Right atrium auricular region (tissue), 2 donors: ENCODE results near the gene GRIK4. TPM values are rescaled to one million over a fixed set of nuclear protein-coding genes. Genes with fewer than 3 reads are reported as not detected.

Experiments used
- DNase-seq: peaks from one replicate; pipeline ENCODE4 v3.0.0-alpha.2; 2019; ENCODE audit warnings: low spot score
- H3K27ac ChIP-seq, 2 donors: fragments of 200-600 bp; sonication (generic); 1 replicate in 1 of 2; 2 replicates in 1 of 2; pipeline ENCODE4 v1.5.1; 2016 to 2019
- H3K27me3 ChIP-seq, 2 donors: fragments of 200-600 bp; sonication (generic); one replicate each; pipeline versions ENCODE4 v1.5.1 to v1.6.0; 2017 to 2019
- H3K36me3 ChIP-seq: fragments of 200-600 bp; sonication (generic); one replicate; pipeline ENCODE4 v1.5.1; 2016
- H3K4me1 ChIP-seq, 2 donors: fragments of 200-600 bp; sonication (generic); one replicate each; pipeline versions ENCODE4 v1.5.1 to v1.6.0; 2017 to 2019
- H3K4me3 ChIP-seq, 2 donors: fragments of 200-600 bp; sonication (generic); 1 replicate in 1 of 2; 2 replicates in 1 of 2; pipeline ENCODE4 v1.5.1; 2017 to 2019; ENCODE audit warnings: mild to moderate bottlenecking in 1 of 2, moderate library complexity in 1 of 2
- H3K9me3 ChIP-seq, 2 donors: fragments of 200-600 bp; sonication (generic); one replicate each; pipeline ENCODE4 v1.5.1; 2019
- CTCF ChIP-seq, 2 donors: fragments of 200-600 bp; sonication (generic); IDR thresholded peaks; one replicate each; pipeline ENCODE4 v1.5.1; 2019; ENCODE audit warnings: antibody characterized with exemption in 2 of 2
- total RNA-seq, 2 donors: library from RNA; depleted of rRNA; stranded (reverse); fragments of >200 nt; gene quantifications; one replicate each; pipeline ENCODE4 v1.1.0, GENCODE V29; 2016

Gene GRIK4
- total RNA-seq, 2 donors from 2014 or later = 0.04 to 0.30 TPM

GRCh38 chr11:120695939-120696338 is 184.4 kb downstream of the GRIK4 start:
- Histone ChIP-seq H3K4me3 (no peak overlapping the region), H3K36me3 (no peaks in the 10 kb centered on the region), H3K4me1 (no peaks in the 10 kb centered on the region), H3K27ac (no peak overlapping the region), H3K9me3 (no peaks in the 10 kb centered on the region), H3K27me3 (no peaks in the 10 kb centered on the region)
- TF ChIP-seq CTCF (IDR thresholded peaks at IDR 0.05) = no peak
- DNase-seq = no peak

GRCh38 chr11:120696597-120697218 is 185.2 kb downstream of the GRIK4 start:
- TF ChIP-seq CTCF (IDR thresholded peaks at IDR 0.05) = no peak
- H3K4me1 ChIP-seq = no peaks in the 10 kb centered on the region
- DNase-seq = no peak
- no peak overlapping the region for H3K4me3 ChIP-seq
- H3K27ac ChIP-seq = no peak overlapping the region
- no peaks in the 10 kb centered on the region for H3K27me3 ChIP-seq
- H3K9me3 ChIP-seq = no peaks in the 10 kb centered on the region
- H3K36me3 ChIP-seq = no peaks in the 10 kb centered on the region

- Histone ChIP-seq H3K27me3 (no peaks in the 10 kb centered on the region), H3K4me1 (no peaks in the 10 kb centered on the region), H3K9me3 (no peaks in the 10 kb centered on the region), H3K27ac (no peak overlapping the region), H3K36me3 (no peaks in the 10 kb centered on the region), H3K4me3 (no peak overlapping the region)
- no peak for DNase-seq
- TF ChIP-seq CTCF (IDR thresholded peaks at IDR 0.05) = no peak
Measured at GRCh38 chr11:120698918-120699317, 187.4 kb downstream of the GRIK4 start.

- no peak for DNase-seq
- Histone ChIP-seq H3K9me3 (peaks cover 0 to 25% of the 10 kb centered on the region in 2 donors), H3K27me3 (no peaks in the 10 kb centered on the region), H3K36me3 (no peaks in the 10 kb centered on the region), H3K27ac (no peak overlapping the region), H3K4me3 (no peak overlapping the region), H3K4me1 (no peaks in the 10 kb centered on the region)
- no peak for TF ChIP-seq CTCF (IDR thresholded peaks at IDR 0.05)
Measured at GRCh38 chr11:120702656-120703055, 191.1 kb downstream of the GRIK4 start.

- no peak overlapping the region for H3K27ac ChIP-seq
- H3K27me3 ChIP-seq = no peaks in the 10 kb centered on the region
- no peaks in the 10 kb centered on the region for H3K4me1 ChIP-seq
- H3K9me3 ChIP-seq = peaks cover 0 to 30% of the 10 kb centered on the region in 2 donors
- no peak for DNase-seq
- no peak overlapping the region for H3K4me3 ChIP-seq
- no peaks in the 10 kb centered on the region for H3K36me3 ChIP-seq
- TF ChIP-seq CTCF (IDR thresholded peaks at IDR 0.05) = no peak
Measured at GRCh38 chr11:120703358-120704152, 192.0 kb downstream of the GRIK4 start.
